ENCODE data around the gene XYLT1.

XYLT1 gene

GRCh38 chr16:17437127-17437720 lies 33.5 kb downstream of the XYLT1 start:
- ChIA-PET CTCF (no interaction called here), POLR2A (ENCODE audit: low non-redundant PET) (no interaction called here)
- DNase-seq (ENCODE audit: low spot score) = no peak
- TF ChIP-seq CTCF (conservative IDR thresholded peaks at IDR 0.05; ENCODE audit: low read depth) = no peak
- no peak overlapping the region for H3K27ac ChIP-seq

- no peak overlapping the region for H3K27ac ChIP-seq
- POLR2A ChIA-PET (ENCODE audit: low non-redundant PET) = no interaction called here
- DNase-seq (ENCODE audit: low spot score) = no peak
- TF ChIP-seq CTCF (conservative IDR thresholded peaks at IDR 0.05; ENCODE audit: low read depth) = no peak
- CTCF ChIA-PET = no interaction called here
Observed at GRCh38 chr16:17435318-17435717, 35.4 kb downstream of the XYLT1 start.

GRCh38 chr16:17433577-17434451 lies 36.9 kb downstream of the XYLT1 start:
- no peak for DNase-seq (ENCODE audit: low spot score)
- ChIA-PET POLR2A (ENCODE audit: low non-redundant PET) (no interaction called here), CTCF (no interaction called here)
- no peak overlapping the region for H3K27ac ChIP-seq
- TF ChIP-seq CTCF (conservative IDR thresholded peaks at IDR 0.05; ENCODE audit: low read depth) = no peak

GRCh38 chr16:17432901-17433576 lies 37.7 kb downstream of the XYLT1 start:
- CTCF ChIA-PET = no interaction called here
- POLR2A ChIA-PET (ENCODE audit: low non-redundant PET) = no interaction called here
- no peak for DNase-seq (ENCODE audit: low spot score)
- H3K27ac ChIP-seq = no peak overlapping the region
- TF ChIP-seq CTCF (conservative IDR thresholded peaks at IDR 0.05; ENCODE audit: low read depth) = no peak

- POLR2A ChIA-PET (ENCODE audit: low non-redundant PET) = no interaction called here
- no peak for TF ChIP-seq CTCF (conservative IDR thresholded peaks at IDR 0.05; ENCODE audit: low read depth)
- CTCF ChIA-PET = no interaction called here
- DNase-seq (ENCODE audit: low spot score) = no peak
- H3K27ac ChIP-seq = no peak overlapping the region
Observed at GRCh38 chr16:17431968-17432625, 38.7 kb downstream of the XYLT1 start.

GRCh38 chr16:17431012-17431411 lies 39.7 kb downstream of the XYLT1 start:
- CTCF ChIA-PET = no interaction called here
- H3K27ac ChIP-seq = no peak overlapping the region
- POLR2A ChIA-PET (ENCODE audit: low non-redundant PET) = no interaction called here
- no peak for TF ChIP-seq CTCF (conservative IDR thresholded peaks at IDR 0.05; ENCODE audit: low read depth)
- no peak for DNase-seq (ENCODE audit: low spot score)
